Endothelial cell of umbilical vein (primary cell): ENCODE results near the gene SYNGAP1.

ENCODE experiments used
- CTCF ChIP-seq, 2 donors: IDR thresholded peaks; 1 replicate in 1 of 2; 2 replicates in 1 of 2; pipeline ENCODE4 v1.5.1; 2011; ENCODE audit warnings: low read length in 2 of 2, mild to moderate bottlenecking in 2 of 2, moderate library complexity in 2 of 2, control low read depth in 1 of 2, inconsistent platforms in 1 of 2, low read depth in 1 of 2; ENCODE audit not compliant: insufficient read depth in 1 of 2; ENCODE audit errors: extremely low read depth in 1 of 2
- EZH2 ChIP-seq: IDR thresholded peaks from 2 replicates; pipeline ENCODE4 v1.6.1; 2012; ENCODE audit warnings: borderline replicate concordance, low read depth, mild to moderate bottlenecking, moderate library complexity, low read length, inconsistent platforms; ENCODE audit not compliant: severe bottlenecking
- JUN ChIP-seq: IDR thresholded peaks from 2 replicates; pipeline ENCODE4 v1.6.1; 2011; ENCODE audit warnings: borderline replicate concordance, low read depth; ENCODE audit not compliant: insufficient read length, insufficient read depth
- MYC ChIP-seq: IDR thresholded peaks from one replicate; pipeline ENCODE4 v1.6.1; 2011; ENCODE audit warnings: mild to moderate bottlenecking, low read depth, low read length
- POLR2A ChIP-seq: IDR thresholded peaks from 2 replicates; pipeline ENCODE4 v1.6.1; 2012; ENCODE audit warnings: low read depth, mild to moderate bottlenecking, control low read depth, low read length
- POLR2AphosphoS5 ChIP-seq: IDR thresholded peaks from 2 replicates; pipeline ENCODE4 v1.6.1; 2012; ENCODE audit warnings: low read depth, mild to moderate bottlenecking, control low read depth, low read length, moderate library complexity; ENCODE audit not compliant: insufficient read depth

GRCh38 chr6:33467091-33467490 lies 47.2 kb downstream of the SYNGAP1 start:
- TF ChIP-seq CTCF (IDR thresholded peaks at IDR 0.05; ENCODE audit: extremely low read depth in 1 of 2, insufficient read depth in 1 of 2, low read depth in 1 of 2, low read length in 2 of 2) (no peak), POLR2AphosphoS5 (no peak), POLR2A (no peak), EZH2 (no peak), JUN (no peak), MYC (no peak)
